ENCODE results near the gene MLH3.
A peak's percentile ranks its signal among the peaks of the same experiment; 100 is the strongest.

Gene MLH3

DNA sequence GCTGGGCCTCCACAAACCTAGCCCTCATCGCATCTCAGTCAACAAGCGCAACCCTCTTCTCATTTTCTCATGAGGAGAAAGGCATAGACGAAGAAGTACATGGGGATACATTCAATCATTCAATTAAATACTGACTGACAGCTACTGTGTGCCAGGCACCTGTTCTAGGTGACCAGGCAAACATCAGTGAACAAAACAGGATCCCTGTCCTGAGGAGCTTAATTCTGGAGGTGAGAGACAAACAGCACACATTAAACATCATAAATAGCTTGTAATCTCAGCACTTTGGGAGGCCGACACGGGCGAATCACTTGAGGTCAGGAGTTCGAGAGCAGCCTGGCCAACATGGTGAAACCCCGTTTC lies 12.9 kb upstream of the MLH3 start:
- no peak for DNase-seq

DNA sequence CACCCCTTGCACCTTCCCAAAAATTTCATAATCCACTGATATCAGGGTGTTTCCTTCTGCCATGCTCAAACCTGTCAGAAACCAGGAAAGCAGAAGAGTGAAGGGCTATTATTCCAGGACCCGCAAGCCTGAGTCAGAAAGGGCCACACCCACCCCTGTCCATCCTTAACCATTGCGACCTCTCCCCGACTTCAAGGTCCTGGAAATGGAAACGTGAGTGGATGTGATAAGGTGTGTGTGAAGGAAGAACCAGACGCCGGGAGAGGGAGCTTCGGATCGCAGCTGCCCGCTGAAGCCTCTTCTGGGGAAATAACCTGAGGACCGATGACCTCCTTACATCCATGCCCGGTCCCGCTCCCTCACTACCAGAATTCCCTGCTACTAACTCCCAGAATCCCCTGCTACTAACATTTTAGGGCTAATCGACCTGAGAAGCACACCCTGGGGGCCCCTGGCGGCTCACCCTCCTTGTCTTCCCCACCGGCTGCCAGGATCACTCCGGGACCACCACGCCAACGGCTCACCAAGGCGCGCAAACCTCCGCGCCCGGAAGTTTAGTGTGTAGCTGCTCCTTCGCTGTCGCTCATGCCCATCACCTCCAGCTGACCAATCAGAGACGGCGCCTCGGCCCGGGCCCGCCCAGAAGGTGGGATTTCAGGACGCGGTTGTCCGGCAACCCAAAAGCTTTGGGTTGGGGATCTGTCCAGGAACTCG lies 12.4 kb upstream of the MLH3 start, which contains the start of gene ACYP1:
Gene ACYP1 (minus strand): TSS at position 534 of the 714 bp plus-strand sequence. CDS start 471 bp downstream, at position 63.
- DNase-seq: peak; percentile 97

DNA sequence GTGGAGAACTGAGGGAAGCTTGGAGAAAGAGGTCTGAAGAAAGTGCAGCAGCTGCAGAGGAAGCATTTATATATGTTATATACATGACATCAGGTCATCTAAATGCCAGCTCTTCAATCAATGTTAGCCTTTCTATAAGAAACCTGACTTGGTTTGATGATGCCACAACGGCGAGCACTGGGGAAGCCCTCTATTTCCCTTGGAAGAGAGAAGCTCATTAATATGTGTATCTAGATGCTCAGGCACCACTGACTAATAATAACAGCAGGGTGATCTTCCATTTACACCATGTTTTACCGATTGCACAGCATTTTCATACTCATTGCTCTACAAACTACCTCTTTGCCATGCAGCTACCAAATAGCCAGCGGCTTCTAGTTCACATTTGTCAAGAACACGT lies 11.7 kb upstream of the MLH3 start:
- no peak for DNase-seq

DNA sequence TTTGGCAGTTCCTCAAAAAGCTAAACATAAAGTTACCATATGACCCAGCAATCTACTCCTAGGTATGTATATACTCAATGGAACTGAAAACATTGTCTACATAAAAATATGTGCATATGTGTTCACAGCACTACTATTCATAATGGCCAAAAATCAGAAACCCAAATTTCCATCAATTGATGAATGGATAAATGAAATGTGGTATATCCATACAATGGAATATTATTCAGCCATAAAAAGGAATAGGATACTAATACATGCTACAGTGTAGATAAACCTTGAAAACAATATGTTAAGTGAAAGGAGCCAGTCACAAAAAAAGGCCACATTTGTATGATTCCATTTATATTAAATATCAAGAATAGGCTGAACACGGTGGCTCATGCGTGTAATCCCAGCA lies 9.2 kb upstream of the MLH3 start:
- no peak for DNase-seq

DNA sequence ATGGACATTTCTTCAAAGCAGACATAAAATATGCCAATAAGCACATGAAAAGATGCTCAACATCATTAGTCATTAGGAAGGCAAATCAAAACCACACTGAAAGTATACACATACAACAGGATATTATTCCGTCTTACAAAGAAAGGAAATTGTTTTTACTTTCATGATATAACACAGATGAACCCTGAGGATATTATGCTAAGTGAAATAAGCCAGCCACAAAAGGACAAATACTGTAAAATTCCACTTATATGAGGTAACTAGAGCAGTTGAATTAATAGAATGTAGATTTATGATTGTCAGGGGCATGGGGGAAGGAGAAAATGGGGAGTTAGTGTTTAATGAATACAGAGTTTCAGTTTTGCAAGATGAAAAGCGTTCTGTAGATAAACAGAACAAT lies 8.4 kb upstream of the MLH3 start:
- no peak for DNase-seq

DNA sequence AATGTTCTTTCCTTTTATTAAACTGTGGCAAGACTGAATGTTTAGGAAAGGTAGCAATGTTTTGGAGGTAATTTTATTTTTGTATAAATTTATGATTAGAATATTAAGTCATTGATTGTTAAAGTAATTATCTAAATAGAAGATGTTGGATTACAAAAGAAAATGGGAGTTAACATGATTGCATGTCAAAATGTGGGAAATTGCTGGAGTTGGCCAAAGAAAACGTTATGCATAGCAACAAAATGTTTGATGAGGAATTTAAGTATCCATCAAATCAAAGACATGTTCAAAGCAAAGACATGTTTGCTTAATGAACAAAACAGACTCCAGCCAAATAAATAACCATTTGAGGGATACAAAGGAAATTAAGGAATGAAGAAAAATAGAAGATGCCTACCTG lies 3.2 kb upstream of the MLH3 start:
- no peak for DNase-seq

DNA sequence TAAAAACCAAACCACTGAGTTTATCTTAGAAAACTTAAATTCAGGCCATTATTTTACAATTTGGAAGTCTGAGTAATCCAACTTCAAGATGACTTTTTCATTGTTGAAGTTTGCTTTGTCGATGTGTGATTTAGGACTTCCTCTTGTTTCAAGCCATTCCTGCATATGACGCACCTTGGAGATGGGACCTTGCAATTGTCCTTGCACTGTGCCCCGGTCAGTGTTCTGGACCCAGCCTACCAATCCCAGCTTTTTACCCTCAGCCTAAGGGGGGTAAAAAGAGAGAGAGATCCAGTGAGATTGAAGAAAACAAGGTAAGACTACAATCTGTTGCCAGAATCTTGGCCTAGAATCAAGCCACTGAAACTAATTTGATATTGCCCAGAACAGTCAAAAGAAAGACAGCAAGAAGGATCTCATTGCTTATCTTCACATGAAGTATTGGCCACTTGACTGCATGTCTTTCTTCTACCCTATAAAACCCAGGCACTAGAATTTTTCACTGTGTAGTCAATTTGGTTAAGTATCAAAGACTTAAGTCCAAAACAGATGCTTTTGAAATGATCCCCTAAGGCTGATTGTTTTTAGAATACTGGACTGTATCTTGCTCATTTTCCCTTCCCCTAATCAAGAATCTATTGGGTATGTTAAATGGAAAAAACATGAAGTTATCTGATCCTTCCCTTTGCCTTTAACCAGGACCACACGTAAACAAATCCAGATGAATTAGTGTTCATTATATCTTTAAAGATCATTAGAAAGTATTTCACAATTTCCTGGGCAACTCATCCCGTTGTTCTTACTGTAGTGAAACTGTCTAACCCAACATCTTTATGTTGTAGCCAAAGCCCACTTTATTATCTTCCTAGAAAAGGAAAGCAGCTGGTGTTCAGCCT lies 2.4 kb upstream of the MLH3 start:
- DNase-seq: no peak

DNA sequence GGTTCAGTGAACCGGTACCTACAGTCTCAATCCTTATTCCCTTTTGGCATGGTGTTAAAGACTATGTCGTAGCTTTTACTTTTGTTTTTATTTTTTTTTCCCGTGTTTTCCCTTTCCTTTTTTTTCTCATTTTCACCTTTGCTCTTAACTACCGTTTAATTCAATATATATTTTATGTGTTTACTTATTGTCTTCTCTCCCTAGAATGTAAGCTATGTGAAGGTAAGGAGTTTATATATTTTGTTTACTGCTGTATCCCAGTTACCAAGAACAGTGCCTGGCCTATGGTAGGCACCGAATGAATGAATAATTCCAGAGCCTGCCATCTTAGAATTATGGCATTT lies 261 bp upstream of the MLH3 start:
- DNase-seq: no peak

DNA sequence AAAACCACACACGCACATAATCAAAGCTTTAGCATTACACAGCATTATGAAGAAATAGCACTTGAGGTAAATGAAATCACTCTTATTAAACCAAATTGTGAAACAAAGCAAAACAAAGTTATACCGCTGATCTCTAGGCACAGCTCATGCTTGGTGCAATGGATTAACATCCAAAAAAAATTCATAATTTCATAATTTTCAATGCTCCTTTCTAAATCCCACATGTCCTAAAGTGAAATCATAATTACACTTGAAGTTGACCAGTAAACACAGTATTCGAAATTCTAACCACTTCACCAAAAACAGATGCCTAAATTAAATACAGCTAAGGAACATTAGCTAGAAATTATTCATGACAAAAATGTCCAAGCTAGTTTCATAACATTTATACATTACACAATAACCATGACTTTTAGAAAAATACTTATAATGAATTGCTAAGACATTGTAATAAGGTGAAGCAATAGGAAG lies 1.5 kb downstream of the MLH3 start:
- DNase-seq: no peak

DNA sequence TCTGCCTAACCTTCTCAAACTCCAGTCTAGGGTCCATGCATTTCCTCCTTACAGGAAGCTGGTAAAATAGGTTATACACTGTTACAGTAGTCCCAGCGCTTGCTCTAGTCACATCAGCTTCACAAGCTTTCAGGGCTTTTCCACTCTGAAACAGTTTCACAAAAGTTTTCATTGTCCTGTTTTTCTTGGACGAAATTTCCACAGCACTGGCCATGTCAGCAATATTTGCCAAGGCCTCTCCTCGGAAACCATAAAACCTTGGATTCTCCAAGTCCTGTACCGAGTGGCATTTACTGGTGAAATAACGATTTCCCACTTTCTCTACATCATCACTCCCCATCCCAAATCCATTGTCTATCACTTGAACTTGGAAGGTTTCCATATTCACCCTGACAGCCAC lies 2.1 kb downstream of the MLH3 start:
- DNase-seq: no peak

DNA sequence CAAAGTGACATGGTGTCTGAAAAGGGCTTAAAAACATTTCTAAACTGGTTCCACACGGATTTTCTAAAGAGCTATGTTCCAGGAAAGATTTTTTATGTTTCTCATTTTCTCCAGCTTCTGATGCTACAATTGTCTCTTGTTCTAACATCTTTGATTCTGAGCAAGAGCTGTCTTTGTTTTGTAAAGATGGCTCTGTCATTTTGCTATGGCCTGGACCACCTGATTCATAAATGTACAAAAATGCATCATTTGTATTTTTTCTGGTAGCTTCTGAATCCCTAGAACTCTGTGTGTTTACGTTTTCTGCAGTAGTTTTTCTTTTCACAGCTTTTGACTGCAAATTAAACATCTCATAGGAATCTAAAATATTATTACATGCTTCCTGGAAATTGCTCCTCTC lies 3.2 kb downstream of the MLH3 start:
- DNase-seq: no peak

DNA sequence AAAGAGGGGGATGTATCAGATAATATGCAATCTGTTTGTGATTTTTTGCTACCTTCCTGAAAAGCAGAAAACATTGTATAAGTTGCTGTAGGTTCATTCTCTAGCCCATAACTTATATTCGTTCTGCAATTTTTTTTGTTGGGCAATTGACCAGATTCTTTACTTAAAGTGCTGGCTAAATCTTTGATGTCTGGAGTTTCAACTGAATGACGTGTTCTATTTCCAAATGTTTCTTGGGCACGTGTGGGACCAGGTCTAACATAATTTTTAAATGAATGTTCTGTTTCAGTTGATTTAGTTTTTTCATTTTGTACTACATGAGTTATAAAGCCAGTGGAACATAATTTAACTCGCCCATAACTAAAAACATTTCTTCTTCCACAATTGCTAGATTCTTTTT lies 3.8 kb downstream of the MLH3 start:
- DNase-seq: no peak

DNA sequence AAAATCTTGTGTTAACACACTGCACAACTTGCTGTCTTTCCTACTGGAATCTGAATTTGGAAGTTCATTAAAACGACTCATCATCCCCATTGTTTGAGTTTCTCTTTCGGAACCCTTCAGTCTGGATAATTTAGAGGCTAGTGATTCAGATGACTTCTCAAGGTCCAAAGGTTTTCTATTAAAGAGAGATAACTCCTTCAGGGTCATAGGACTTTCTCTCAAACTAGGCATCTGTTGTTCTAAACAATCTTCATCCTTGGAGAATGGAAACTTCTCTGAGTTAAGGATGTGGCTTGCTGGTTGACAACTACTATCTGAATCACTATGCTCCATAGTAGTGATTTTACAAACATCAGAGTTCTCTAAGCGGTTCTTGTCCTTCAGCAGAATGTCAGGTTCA lies 4.4 kb downstream of the MLH3 start:
- DNase-seq: no peak

DNA sequence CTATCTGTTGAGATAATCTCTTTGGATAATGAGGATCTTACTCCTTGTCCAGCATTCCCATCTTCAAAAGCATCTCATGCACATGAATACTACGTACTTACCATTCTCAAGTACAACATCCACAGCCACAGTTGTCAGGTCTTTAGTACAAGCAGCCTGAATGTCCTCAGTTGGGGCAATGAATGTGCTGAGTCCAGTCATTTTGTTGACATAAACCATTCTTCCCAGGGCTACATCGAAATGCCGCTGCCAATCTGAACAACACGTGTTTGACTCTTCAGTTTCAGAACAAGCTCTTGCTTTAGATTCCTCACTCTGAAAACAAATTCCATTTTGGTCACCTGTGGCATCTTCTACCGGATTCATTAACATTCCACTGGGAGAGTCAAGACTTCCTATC lies 5.0 kb downstream of the MLH3 start:
- no peak for DNase-seq

DNA sequence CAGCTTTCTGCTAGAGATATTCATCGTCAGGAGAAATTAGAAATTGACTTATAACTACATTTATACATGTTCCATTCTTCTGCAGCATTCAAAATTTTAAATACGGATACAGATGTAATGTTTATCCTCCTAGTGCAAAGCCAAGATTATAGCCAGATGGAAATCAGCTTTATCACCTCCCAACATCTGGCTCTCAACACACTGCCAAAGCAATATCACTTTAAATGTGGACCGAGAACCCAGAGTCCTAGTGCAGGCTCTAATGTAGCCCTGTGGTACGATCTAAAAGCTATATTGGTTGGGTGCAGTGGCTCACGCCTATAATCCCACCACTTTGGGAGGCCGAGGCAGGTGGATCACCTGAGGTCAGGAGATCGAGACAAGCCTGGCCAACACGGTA lies 6.5 kb downstream of the MLH3 start:
- peak; percentile 35 for DNase-seq

DNA sequence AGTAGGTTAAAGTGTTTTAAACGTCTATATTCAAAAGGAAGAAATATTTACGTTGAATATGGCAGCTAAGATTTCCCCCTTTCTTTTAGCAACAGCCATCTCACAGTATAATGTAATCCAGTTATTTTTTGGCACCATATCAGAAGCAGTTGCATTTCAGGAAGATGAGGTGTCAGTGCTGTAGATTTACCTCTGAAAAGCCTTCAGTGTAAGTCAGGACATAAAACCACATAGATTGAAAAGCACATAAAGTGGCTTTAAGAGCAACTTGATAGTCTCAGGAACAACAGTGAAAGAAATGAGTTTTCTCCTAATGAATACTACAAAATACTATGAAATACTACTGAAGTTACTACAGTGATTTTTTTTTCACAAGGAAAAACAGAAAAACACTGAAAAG lies 6.9 kb downstream of the MLH3 start:
- peak; percentile 51 for DNase-seq

DNA sequence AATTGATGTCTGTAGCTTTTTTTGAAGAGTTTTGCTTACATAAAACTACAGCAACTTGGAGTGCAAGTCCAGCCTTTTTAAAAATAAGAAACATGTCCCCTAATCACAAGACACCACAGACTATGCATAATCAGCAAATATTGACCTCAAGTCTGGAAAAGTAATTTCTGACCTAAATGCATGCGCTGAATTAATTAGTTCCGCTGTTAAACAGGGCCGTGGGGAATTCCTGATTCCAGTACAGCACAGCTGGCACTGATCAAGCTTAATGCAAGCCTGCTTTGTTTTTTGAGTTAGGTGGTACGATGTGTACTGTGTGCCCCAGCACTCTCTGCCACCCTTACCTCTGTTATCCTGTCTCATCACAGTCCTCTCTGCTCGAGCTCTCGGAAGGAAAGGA lies 9.2 kb downstream of the MLH3 start:
- DNase-seq: peak; percentile 18

DNA sequence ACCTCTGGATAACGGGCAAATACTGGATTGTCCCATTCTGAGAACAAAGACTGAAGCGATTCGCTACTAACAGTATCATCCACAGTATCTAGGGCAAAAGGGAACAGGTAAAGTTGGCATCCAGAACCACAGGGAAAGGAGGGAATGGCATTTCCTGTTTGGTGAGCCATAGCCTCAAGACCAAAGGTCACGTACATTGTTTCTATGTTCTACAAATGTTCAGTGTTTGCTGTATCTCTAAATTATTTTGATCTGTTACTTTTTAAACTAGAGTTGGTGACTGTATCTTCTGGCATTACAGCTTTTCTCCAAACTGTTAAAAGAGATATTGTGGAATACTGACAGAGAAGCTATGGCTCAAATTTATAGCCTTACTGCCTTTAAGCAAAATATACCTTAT lies 9.7 kb downstream of the MLH3 start:
- no peak for DNase-seq

DNA sequence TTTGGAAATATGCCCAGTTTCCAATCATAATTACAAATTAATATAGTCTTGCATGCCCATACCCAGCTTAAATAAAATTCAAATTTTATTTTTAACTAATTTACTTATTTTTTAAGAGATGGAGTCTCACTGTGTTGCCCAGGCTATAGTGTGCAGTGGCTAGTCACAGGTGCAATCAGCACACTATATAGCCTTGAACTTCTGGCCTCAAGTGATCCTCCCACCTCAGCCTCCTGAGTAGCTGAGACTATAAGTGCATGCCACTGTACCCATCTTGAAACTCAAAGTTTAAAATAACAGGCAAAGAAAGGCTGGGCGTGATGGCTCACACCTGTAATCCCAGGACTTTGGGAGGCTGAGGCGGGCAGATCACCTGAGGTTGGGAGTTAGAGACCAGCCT lies 10.3 kb downstream of the MLH3 start:
- no peak for DNase-seq

DNA sequence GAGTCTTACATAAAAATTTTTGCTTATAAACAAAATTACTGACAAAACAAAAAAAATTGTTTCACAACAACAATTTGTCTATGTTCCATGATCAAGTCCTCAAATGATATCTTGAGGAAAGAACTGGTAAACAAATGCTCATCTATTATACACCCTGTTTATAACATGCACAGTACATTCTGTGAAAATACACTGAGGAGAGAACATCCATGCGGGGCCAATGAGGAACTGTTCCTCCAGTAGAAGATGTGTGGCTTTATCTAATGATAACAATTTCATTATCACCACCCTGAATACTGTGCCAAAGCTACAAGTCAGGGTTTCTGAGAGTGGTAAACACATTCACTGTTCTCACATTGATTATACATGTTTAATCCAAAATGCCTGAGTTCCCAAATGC lies 10.8 kb downstream of the MLH3 start:
- no peak for DNase-seq

DNA sequence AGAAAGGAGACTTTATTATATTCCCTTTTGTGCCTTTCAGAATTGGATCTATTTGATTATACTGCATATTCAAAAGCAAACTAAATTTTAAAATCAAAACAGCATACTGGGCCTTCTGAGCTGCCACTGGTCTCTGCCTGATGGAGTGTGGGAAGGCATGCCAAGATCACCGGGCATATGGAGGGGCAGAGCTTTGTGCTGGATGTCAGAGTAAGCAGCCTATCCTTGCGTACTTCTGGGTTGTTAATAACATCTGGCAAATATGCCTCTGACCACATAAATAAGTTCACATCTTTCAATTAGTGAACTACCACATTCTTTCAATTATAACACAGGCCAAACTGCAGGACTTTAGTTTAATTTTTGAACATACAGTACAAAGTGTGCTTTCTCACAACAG lies 18.3 kb downstream of the MLH3 start:
- DNase-seq: no peak

DNA sequence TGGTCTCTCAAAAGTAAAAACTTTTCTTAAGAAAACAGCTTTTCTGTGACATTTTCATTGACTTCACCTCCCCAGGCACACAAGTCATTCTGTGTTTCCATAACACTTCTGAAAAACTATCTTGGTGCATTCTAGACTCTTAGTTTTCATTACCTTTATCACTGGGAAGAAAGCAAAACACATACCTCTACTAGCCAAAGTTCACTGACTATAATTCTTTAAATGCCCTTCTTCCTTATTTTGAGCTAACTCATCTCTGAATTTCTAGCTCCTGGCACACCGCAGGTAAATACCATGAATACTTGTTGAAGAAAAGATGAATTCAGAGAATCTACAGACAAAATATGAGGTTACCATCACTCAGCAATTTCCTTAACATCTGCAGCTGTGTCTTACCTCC lies 21.1 kb downstream of the MLH3 start:
- no peak for DNase-seq

DNA sequence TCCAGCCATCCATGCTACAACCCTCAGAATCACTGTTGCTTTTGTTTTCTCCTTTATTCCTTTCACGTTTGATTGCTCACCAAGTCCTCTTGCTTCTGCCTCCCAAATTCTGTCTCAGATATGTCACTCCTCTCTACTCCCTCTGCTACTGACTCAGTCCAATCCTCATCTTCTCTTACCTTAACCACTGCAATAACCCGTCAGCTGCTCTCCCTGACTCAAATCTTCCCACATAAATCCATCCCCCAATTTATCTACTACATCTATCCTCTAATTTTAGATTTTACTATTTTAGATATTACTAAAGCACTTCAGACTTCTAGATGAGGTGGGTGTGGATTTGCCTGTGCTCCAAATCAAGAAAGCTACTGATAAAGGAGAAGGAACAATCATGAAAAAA lies 25.4 kb downstream of the MLH3 start:
- DNase-seq: no peak

DNA sequence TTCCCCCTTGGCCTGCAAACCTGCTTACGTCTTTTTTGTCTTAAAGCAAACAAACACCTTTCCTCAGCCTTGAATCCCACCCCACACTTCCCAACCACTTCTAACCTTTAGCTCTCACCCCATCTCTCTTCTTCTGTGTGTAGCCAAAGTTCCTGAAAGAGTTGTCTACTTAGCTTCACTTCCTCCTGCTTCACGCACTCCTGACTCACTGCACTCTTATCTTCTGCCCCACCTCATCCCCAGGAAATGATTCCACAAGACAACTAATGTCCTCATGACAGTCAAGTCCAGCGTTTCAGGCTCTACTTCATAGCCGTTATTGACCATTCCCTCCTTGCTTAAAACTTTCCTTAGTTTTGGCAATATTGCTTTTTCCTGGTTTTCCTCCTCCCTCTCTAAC lies 26.2 kb downstream of the MLH3 start:
- DNase-seq: no peak

DNA sequence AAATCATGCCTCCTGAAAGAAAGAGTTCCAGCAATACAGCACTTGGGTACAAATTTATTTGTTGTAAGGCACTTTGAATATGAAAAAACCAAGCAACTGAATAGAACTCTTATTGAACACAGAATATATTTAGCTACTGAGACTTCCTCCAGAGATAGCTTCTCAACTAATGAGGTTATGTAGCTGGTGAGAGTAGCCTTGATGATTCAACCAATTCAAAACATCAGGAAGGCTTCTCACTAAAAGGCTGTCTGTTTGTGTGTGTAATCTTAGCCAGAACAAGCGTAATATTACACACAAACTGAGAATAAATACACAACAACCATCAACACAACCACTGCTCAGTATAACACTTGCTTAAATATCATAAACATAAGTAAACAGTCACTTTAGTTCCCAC lies 28.2 kb downstream of the MLH3 start:
- no peak for DNase-seq
